Measurements from ENCODE around the gene HNF1A.

The HNF1A gene, protein sequence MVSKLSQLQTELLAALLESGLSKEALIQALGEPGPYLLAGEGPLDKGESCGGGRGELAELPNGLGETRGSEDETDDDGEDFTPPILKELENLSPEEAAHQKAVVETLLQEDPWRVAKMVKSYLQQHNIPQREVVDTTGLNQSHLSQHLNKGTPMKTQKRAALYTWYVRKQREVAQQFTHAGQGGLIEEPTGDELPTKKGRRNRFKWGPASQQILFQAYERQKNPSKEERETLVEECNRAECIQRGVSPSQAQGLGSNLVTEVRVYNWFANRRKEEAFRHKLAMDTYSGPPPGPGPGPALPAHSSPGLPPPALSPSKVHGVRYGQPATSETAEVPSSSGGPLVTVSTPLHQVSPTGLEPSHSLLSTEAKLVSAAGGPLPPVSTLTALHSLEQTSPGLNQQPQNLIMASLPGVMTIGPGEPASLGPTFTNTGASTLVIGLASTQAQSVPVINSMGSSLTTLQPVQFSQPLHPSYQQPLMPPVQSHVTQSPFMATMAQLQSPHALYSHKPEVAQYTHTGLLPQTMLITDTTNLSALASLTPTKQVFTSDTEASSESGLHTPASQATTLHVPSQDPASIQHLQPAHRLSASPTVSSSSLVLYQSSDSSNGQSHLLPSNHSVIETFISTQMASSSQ

DNA sequence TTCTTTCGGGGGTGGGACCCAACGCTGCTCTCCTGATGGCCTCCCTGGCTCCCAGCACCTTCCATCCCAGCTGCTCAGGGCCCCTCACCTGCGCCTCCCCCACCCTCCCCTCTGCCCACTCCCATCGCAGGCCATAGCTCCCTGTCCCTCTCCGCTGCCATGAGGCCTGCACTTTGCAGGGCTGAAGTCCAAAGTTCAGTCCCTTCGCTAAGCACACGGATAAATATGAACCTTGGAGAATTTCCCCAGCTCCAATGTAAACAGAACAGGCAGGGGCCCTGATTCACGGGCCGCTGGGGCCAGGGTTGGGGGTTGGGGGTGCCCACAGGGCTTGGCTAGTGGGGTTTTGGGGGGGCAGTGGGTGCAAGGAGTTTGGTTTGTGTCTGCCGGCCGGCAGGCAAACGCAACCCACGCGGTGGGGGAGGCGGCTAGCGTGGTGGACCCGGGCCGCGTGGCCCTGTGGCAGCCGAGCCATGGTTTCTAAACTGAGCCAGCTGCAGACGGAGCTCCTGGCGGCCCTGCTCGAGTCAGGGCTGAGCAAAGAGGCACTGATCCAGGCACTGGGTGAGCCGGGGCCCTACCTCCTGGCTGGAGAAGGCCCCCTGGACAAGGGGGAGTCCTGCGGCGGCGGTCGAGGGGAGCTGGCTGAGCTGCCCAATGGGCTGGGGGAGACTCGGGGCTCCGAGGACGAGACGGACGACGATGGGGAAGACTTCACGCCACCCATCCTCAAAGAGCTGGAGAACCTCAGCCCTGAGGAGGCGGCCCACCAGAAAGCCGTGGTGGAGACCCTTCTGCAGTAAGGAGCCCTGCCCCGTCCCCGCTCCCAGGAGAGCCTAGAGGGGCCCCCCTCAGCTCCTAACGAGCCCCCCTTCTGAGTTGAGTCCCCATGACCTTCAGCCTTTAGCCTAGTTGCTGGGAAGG, at the start of gene HNF1A:
Gene HNF1A, plus strand, starts transcription at position 248 of the 924 bp plus-strand sequence. Its CDS starts 226 bp downstream, at position 474.
- TF ChIP-seq, protein P1, sequence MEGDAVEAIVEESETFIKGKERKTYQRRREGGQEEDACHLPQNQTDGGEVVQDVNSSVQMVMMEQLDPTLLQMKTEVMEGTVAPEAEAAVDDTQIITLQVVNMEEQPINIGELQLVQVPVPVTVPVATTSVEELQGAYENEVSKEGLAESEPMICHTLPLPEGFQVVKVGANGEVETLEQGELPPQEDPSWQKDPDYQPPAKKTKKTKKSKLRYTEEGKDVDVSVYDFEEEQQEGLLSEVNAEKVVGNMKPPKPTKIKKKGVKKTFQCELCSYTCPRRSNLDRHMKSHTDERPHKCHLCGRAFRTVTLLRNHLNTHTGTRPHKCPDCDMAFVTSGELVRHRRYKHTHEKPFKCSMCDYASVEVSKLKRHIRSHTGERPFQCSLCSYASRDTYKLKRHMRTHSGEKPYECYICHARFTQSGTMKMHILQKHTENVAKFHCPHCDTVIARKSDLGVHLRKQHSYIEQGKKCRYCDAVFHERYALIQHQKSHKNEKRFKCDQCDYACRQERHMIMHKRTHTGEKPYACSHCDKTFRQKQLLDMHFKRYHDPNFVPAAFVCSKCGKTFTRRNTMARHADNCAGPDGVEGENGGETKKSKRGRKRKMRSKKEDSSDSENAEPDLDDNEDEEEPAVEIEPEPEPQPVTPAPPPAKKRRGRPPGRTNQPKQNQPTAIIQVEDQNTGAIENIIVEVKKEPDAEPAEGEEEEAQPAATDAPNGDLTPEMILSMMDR (IDR thresholded peaks at IDR 0.05; ENCODE audit: low read depth, low read length, missing control alignments) = no peak
- no peak for DNase-seq (ENCODE audit: low read depth)
- in situ Hi-C loops (cut with HindIII; ENCODE audit: low sequenced_read_pairs) = no loop called here
- no peak within 1 kb of the TSS for H3K4me3 ChIP-seq (ENCODE audit: low read depth, low read length)

DNA sequence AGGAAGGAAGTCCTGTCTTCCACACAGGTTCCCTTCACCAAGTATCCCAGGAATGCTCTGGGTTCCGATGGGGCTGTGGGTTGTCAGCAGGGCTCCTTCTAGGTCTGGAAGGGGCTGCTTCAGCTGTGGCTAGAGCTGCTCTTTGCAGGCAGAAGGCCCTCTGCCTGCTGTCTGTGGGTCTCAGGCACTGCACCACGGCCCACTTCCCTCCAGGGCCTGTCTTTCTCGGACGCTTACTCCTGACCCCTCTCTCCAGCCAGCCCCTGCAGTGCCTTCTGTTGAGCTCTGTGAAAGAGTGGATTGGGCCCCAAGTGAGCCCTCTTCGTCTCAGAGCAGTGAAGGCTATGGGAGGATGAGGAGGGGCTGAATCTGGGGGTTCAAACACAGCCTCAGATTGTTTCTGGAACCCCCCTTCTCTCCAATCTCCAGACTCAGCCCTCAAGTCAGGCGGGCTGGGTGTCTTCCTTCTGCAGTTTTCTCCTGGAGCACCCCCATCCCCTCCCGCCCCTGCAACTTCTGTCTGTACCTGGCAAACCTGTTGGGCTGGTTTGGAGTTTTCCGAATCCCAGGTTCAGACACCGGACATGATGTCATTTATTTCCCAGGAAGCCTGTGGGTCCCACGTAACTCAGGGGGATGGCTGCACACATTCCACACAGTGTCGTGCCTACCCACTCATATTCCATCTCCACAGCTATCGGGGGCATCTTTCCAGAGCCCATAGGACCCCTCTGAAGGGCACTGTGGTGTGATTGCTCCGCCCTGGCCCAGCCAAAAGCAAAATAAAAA, 49.3 kb upstream of the HNF1A start:
- no peak overlapping the region for H3K4me3 ChIP-seq (ENCODE audit: low read depth, low read length)
- DNase-seq (ENCODE audit: low read depth) = no peak
- in situ Hi-C loops (cut with HindIII; ENCODE audit: low sequenced_read_pairs) = no loop called here
- TF ChIP-seq, protein P1 (IDR thresholded peaks at IDR 0.05; ENCODE audit: low read depth, low read length, missing control alignments) = no peak

DNA sequence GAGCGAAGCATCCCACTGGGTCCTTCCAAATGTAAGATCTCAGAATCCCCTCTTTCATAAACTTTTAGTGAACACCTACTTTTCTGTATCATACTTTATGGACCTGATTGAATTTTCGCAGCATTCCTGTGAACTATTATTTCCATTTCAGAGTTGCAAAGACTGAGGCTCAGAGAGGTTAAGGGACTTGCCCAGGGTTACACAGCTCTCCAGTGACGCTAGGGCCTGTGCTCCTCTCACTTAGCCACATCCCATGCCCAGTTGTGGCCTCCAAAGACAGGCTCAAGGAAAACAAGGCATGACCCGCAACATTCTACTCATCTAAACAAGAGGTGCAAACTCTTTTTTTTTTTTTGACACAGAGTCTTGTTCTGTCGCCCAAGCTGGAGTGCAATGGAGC, 48.3 kb upstream of the HNF1A start:
- TF ChIP-seq, protein P1 (IDR thresholded peaks at IDR 0.05; ENCODE audit: low read depth, low read length, missing control alignments) = no peak
- in situ Hi-C loops (cut with HindIII; ENCODE audit: low sequenced_read_pairs) = loop anchor here (5.0 kb wide), 1 partner anchor 83 kb away; no protein-coding TSS in a partner anchor
- H3K4me3 ChIP-seq (ENCODE audit: low read depth, low read length) = no peak overlapping the region
- no peak for DNase-seq (ENCODE audit: low read depth)

DNA sequence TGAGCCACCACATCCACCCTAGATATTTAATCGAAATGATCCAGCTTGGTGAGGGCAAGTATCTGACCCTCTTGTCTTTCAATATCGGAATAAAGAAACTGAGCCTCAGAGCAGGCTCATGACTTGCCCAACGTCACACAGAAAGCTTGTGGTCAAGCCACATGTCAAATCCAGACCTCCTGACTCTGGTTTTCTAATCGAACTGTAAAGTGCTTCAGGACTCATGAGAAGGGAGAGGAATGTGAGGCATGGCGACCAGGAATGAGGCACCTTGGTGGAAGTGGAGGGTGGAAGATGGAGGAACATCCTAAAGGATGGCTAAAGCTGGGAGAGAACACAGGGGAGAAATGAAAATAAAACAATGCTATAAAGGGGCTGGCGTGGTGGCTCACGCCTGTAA, 46.3 kb upstream of the HNF1A start:
- no peak for DNase-seq (ENCODE audit: low read depth)
- H3K4me3 ChIP-seq (ENCODE audit: low read depth, low read length) = no peak overlapping the region
- TF ChIP-seq, protein P1 (IDR thresholded peaks at IDR 0.05; ENCODE audit: low read depth, low read length, missing control alignments) = no peak
- in situ Hi-C loops (cut with HindIII; ENCODE audit: low sequenced_read_pairs) = loop anchor here (5.0 kb wide), 1 partner anchor 85 kb away; no protein-coding TSS in a partner anchor

DNA sequence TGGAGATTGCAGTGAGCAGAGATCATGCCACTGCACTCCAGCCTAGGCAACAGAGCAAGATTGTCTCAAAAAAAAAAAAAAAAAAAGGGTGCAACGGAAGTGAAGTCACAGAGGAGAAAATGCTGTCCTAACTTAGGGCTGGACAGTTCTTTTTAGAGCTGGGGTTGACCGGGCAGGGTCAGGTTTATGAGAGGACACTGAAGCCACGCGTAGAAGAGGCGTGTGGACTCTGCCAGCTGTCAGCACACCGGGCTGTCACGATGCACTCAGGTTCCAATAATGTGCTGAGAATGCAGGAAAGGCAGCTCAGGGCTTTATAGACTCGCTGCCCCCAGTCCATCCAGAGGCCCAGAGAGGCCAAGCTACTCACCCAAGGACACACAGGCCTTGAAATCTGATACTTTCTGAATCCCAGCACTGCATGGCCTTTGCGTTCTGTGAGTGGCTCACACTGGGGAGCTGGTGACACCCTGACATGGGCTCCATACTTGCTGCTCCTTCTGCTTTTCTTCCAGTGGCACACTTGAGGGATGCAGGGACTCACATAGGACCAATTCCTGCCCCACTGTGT, 45.3 kb upstream of the HNF1A start:
- H3K4me3 ChIP-seq (ENCODE audit: low read depth, low read length) = no peak overlapping the region
- TF ChIP-seq, protein P1 (IDR thresholded peaks at IDR 0.05; ENCODE audit: low read depth, low read length, missing control alignments) = no peak

More for the DNA sequence above, 45.3 kb upstream of the HNF1A start:
- DNase-seq (ENCODE audit: low read depth) = no peak
- in situ Hi-C loops (cut with HindIII; ENCODE audit: low sequenced_read_pairs) = loop anchor here (5.0 kb wide), 1 partner anchor 86 kb away; no protein-coding TSS in a partner anchor

Data from astrocyte of the cerebellum (primary cell).